ENCODE results near the gene ARHGEF10L.

The ARHGEF10L gene

GRCh38 chr1:17655169-17655568 is 115.7 kb downstream of the ARHGEF10L start:
- H3K4me1 ChIP-seq (ENCODE audit: control insufficient read depth, insufficient read depth, low read length): no peaks in the 10 kb centered on the region
- no peaks in the 10 kb centered on the region for H3K9me3 ChIP-seq (ENCODE audit: control insufficient read depth, low read length)
- no peak overlapping the region for H3K9ac ChIP-seq (ENCODE audit: low read length)
- peaks cover 20% of the 10 kb centered on the region for H3K36me3 ChIP-seq (ENCODE audit: control insufficient read depth, insufficient read depth, low read length)
- no peaks in the 10 kb centered on the region for H3K27me3 ChIP-seq (ENCODE audit: control insufficient read depth, insufficient read depth, low read length)
- H3K4me3 ChIP-seq (ENCODE audit: low read length): no peak overlapping the region

- H3K27me3 ChIP-seq (ENCODE audit: control insufficient read depth, insufficient read depth, low read length): no peaks in the 10 kb centered on the region
- H3K9ac ChIP-seq (ENCODE audit: low read length): no peak overlapping the region
- no peak overlapping the region for H3K4me3 ChIP-seq (ENCODE audit: low read length)
- no peaks in the 10 kb centered on the region for H3K9me3 ChIP-seq (ENCODE audit: control insufficient read depth, low read length)
- no peaks in the 10 kb centered on the region for H3K4me1 ChIP-seq (ENCODE audit: control insufficient read depth, insufficient read depth, low read length)
- peaks cover 20% of the 10 kb centered on the region for H3K36me3 ChIP-seq (ENCODE audit: control insufficient read depth, insufficient read depth, low read length)
These were observed 116.4 kb downstream of the ARHGEF10L start for GRCh38 chr1:17655922-17656321.

DNA sequence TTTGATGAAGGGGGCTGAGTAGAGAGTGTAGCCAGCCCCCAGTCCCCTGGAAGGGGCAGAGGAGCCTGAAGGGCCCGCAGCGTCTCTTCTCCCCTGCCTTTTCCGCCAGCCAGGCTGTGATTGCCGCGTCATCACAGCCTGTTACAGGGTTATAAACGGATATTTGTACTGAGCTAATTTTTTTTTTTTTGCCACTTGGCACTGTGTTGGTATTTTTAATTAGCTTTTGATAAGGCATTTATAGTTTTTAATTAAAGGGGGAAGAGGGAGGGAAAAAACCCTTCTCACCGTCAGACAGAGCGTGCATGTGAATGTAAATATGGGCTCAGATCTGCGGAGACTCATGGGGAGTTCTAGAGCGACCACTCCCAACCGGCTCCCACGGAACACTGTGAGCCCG is 117.9 kb downstream of the ARHGEF10L start:
- H3K9ac ChIP-seq (ENCODE audit: low read length): no peak overlapping the region
- H3K36me3 ChIP-seq (ENCODE audit: control insufficient read depth, insufficient read depth, low read length): peaks cover 20% of the 10 kb centered on the region
- no peak overlapping the region for H3K4me3 ChIP-seq (ENCODE audit: low read length)
- no peaks in the 10 kb centered on the region for H3K9me3 ChIP-seq (ENCODE audit: control insufficient read depth, low read length)
- H3K27me3 ChIP-seq (ENCODE audit: control insufficient read depth, insufficient read depth, low read length): no peaks in the 10 kb centered on the region
- H3K4me1 ChIP-seq (ENCODE audit: control insufficient read depth, insufficient read depth, low read length): no peaks in the 10 kb centered on the region

- H3K4me3 ChIP-seq (ENCODE audit: low read length): no peak overlapping the region
- H3K9me3 ChIP-seq (ENCODE audit: control insufficient read depth, low read length): no peaks in the 10 kb centered on the region
- H3K4me1 ChIP-seq (ENCODE audit: control insufficient read depth, insufficient read depth, low read length): no peaks in the 10 kb centered on the region
- no peak overlapping the region for H3K9ac ChIP-seq (ENCODE audit: low read length)
- peaks cover 15% of the 10 kb centered on the region for H3K36me3 ChIP-seq (ENCODE audit: control insufficient read depth, insufficient read depth, low read length)
- H3K27me3 ChIP-seq (ENCODE audit: control insufficient read depth, insufficient read depth, low read length): no peaks in the 10 kb centered on the region
These were observed 119.3 kb downstream of the ARHGEF10L start for GRCh38 chr1:17658837-17659236.

- H3K9ac ChIP-seq (ENCODE audit: low read length): no peak overlapping the region
- peaks cover 3% of the 10 kb centered on the region for H3K4me1 ChIP-seq (ENCODE audit: control insufficient read depth, insufficient read depth, low read length)
- no peaks in the 10 kb centered on the region for H3K27me3 ChIP-seq (ENCODE audit: control insufficient read depth, insufficient read depth, low read length)
- H3K36me3 ChIP-seq (ENCODE audit: control insufficient read depth, insufficient read depth, low read length): peaks cover 6% of the 10 kb centered on the region
- no peaks in the 10 kb centered on the region for H3K9me3 ChIP-seq (ENCODE audit: control insufficient read depth, low read length)
- H3K4me3 ChIP-seq (ENCODE audit: low read length): no peak overlapping the region
These were observed 122.2 kb downstream of the ARHGEF10L start for GRCh38 chr1:17661546-17662157.

DNA sequence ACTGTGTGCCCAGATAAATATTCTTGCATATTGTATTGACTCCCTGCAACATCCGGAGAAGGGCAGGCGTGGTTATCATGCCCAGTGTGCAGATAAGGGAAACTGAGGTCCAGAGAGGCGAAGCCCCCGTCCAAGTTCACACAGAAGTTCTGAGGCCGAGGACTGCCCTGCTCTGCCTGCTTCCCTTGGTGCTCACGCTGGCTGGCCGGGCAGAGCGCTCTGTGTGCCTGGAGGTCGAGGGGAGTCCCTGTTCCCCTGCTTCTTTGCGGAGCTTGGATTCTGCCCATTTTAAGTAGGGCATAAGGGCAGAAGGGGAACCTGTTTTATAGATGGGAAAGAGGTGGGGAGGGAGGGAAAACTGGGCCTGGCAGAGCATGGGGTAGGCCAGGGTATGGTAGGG is 122.8 kb downstream of the ARHGEF10L start:
- H3K9ac ChIP-seq (ENCODE audit: low read length): no peak overlapping the region
- H3K4me1 ChIP-seq (ENCODE audit: control insufficient read depth, insufficient read depth, low read length): peaks cover 3% of the 10 kb centered on the region
- no peaks in the 10 kb centered on the region for H3K9me3 ChIP-seq (ENCODE audit: control insufficient read depth, low read length)
- no peaks in the 10 kb centered on the region for H3K27me3 ChIP-seq (ENCODE audit: control insufficient read depth, insufficient read depth, low read length)
- H3K4me3 ChIP-seq (ENCODE audit: low read length): no peak overlapping the region
- peaks cover 4% of the 10 kb centered on the region for H3K36me3 ChIP-seq (ENCODE audit: control insufficient read depth, insufficient read depth, low read length)

- Histone ChIP-seq H3K9me3 (ENCODE audit: control insufficient read depth, low read length) (no peaks in the 10 kb centered on the region), H3K27me3 (ENCODE audit: control insufficient read depth, insufficient read depth, low read length) (no peaks in the 10 kb centered on the region), H3K4me3 (ENCODE audit: low read length) (no peak overlapping the region), H3K36me3 (ENCODE audit: control insufficient read depth, insufficient read depth, low read length) (peaks cover 4% of the 10 kb centered on the region), H3K9ac (ENCODE audit: low read length) (no peak overlapping the region), H3K4me1 (ENCODE audit: control insufficient read depth, insufficient read depth, low read length) (peaks cover 3% of the 10 kb centered on the region)
These were observed 123.3 kb downstream of the ARHGEF10L start for GRCh38 chr1:17662786-17663185.

DNA sequence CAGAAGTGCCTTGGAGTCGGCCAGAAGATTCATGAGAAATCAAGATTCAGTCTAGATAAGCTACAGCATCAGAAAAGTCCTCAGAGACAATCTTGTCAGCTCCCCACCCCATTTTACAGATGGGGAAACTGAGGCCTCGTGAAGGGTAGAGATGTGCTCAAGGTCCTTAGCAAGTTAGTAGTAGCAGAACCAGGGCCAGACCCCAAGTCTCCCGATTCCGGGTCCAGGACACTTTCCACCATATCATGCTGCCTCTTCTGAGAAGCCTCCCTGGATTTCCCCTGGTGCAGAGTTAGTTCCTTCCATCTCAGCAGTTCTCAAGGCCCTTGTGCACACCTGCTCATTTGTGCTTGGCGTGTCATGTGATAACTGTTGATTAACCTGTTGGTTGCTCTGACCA is 124.1 kb downstream of the ARHGEF10L start:
- Histone ChIP-seq H3K9ac (ENCODE audit: low read length) (no peak overlapping the region), H3K9me3 (ENCODE audit: control insufficient read depth, low read length) (no peaks in the 10 kb centered on the region), H3K4me1 (ENCODE audit: control insufficient read depth, insufficient read depth, low read length) (peaks cover 3% of the 10 kb centered on the region), H3K36me3 (ENCODE audit: control insufficient read depth, insufficient read depth, low read length) (peaks cover 4% of the 10 kb centered on the region), H3K27me3 (ENCODE audit: control insufficient read depth, insufficient read depth, low read length) (no peaks in the 10 kb centered on the region), H3K4me3 (ENCODE audit: low read length) (no peak overlapping the region)

- no peak overlapping the region for H3K9ac ChIP-seq (ENCODE audit: low read length)
- peaks cover 3% of the 10 kb centered on the region for H3K4me1 ChIP-seq (ENCODE audit: control insufficient read depth, insufficient read depth, low read length)
- H3K9me3 ChIP-seq (ENCODE audit: control insufficient read depth, low read length): no peaks in the 10 kb centered on the region
- no peaks in the 10 kb centered on the region for H3K27me3 ChIP-seq (ENCODE audit: control insufficient read depth, insufficient read depth, low read length)
- H3K36me3 ChIP-seq (ENCODE audit: control insufficient read depth, insufficient read depth, low read length): peaks cover 4% of the 10 kb centered on the region
- H3K4me3 ChIP-seq (ENCODE audit: low read length): no peak overlapping the region
These were observed 124.8 kb downstream of the ARHGEF10L start for GRCh38 chr1:17664322-17664721.

DNA sequence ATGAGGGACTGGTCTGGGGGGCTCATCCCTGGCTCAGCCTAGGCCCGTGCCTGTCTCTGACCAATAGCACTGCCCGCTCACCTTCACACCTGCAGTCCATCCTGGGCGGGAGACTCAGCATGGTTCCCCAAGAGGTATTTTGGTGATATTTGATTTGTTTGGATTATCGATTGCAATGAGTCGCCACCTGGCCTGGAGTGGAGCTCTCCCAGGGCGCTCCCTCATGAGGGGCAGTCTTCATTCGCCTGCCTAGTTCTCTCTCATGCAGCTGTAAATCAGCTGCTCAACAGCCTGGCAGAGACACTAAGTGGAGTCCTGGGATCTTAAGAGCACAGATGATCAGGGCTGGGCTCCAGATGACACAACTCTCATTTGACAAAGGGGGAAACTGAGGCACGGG is 125.6 kb downstream of the ARHGEF10L start:
- no peaks in the 10 kb centered on the region for H3K36me3 ChIP-seq (ENCODE audit: control insufficient read depth, insufficient read depth, low read length)
- no peak overlapping the region for H3K4me3 ChIP-seq (ENCODE audit: low read length)
- H3K9ac ChIP-seq (ENCODE audit: low read length): no peak overlapping the region
- H3K27me3 ChIP-seq (ENCODE audit: control insufficient read depth, insufficient read depth, low read length): no peaks in the 10 kb centered on the region
- no peaks in the 10 kb centered on the region for H3K9me3 ChIP-seq (ENCODE audit: control insufficient read depth, low read length)
- peaks cover 3% of the 10 kb centered on the region for H3K4me1 ChIP-seq (ENCODE audit: control insufficient read depth, insufficient read depth, low read length)

DNA sequence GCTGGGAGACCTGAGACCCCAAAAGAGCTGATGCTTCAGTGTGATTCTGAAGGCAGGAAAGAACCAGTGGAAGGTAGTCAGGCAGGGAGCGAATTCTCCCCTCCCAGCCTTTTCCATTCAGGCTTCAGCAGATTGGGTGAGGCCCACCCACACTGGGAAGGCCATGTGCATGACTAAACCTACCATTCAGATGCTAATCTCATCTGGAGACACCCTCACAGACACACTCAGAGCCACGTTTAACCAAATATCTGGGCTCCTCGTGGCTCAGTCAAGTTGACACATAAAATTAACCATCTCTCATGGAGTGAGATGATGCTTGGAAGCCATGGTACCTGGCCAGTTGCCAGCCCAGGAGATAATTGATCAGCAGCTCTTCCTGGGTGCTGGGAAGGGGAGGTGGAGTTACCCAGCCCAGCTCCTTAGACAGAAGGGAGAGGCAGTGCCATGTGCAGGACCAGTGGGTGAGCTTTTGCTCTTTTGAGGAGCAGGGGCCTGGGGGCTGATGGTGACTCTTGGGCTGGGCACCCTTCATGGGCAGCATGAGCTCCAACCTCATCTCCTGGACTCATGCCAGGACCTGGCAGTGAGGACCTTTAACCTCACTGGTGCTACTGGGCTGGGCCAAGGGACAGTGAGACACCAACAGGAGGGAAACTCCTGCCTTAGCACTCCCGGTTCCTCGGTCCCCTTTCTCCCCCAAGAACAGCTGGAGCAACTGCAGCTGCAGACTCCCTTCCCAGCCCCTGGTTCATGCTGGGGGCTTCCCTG is 126.6 kb downstream of the ARHGEF10L start:
- Histone ChIP-seq H3K36me3 (ENCODE audit: control insufficient read depth, insufficient read depth, low read length) (no peaks in the 10 kb centered on the region), H3K27me3 (ENCODE audit: control insufficient read depth, insufficient read depth, low read length) (no peaks in the 10 kb centered on the region), H3K4me1 (ENCODE audit: control insufficient read depth, insufficient read depth, low read length) (peaks cover 3% of the 10 kb centered on the region), H3K4me3 (ENCODE audit: low read length) (no peak overlapping the region), H3K9me3 (ENCODE audit: control insufficient read depth, low read length) (no peaks in the 10 kb centered on the region), H3K9ac (ENCODE audit: low read length) (no peak overlapping the region)

- H3K27me3 ChIP-seq (ENCODE audit: control insufficient read depth, insufficient read depth, low read length): no peaks in the 10 kb centered on the region
- no peak overlapping the region for H3K9ac ChIP-seq (ENCODE audit: low read length)
- no peak overlapping the region for H3K4me3 ChIP-seq (ENCODE audit: low read length)
- H3K36me3 ChIP-seq (ENCODE audit: control insufficient read depth, insufficient read depth, low read length): no peaks in the 10 kb centered on the region
- peaks cover 3% of the 10 kb centered on the region for H3K4me1 ChIP-seq (ENCODE audit: control insufficient read depth, insufficient read depth, low read length)
- no peaks in the 10 kb centered on the region for H3K9me3 ChIP-seq (ENCODE audit: control insufficient read depth, low read length)
These were observed 128.1 kb downstream of the ARHGEF10L start for GRCh38 chr1:17667641-17668040.
